Left lung (tissue), 10 donors: ENCODE measurements around the gene C22orf39. TPM values are rescaled to one million over a fixed set of nuclear protein-coding genes. Genes with fewer than 3 reads are reported as not detected.

Experiments
- ATAC-seq: fragments of 200-7000 bp; cut with Tn5 transposase; one replicate; pipeline ENCODE4 v1.9.1; 2020; ENCODE audit warnings: moderate library complexity
- DNase-seq, 4 donors: peaks; one replicate each; pipeline ENCODE4 v3.0.0-alpha.2; 2013 to 2020
- H3K27ac ChIP-seq, 2 donors: fragments of 200-600 bp; sonication (generic) in 1 of 2; one replicate each; pipeline versions ENCODE4 v1.5.0 to v1.8.0; 2020 to 2021
- H3K27me3 ChIP-seq, 2 donors: fragments of 200-600 bp; sonication (generic) in 1 of 2; one replicate each; pipeline versions ENCODE4 v1.5.0 to v1.8.0; 2020 to 2021
- H3K36me3 ChIP-seq, 2 donors: fragments of 200-600 bp; sonication (generic) in 1 of 2; one replicate each; pipeline versions ENCODE4 v1.5.0 to v1.8.0; 2020 to 2021
- H3K4me1 ChIP-seq, 2 donors: fragments of 200-600 bp; one replicate each; pipeline ENCODE4 v1.8.0; 2021
- H3K4me3 ChIP-seq, 2 donors: fragments of 200-600 bp; sonication (generic) in 1 of 2; one replicate each; pipeline versions ENCODE4 v1.5.0 to v1.8.0; 2020 to 2021; ENCODE audit warnings: mild to moderate bottlenecking in 1 of 2
- H3K9me3 ChIP-seq, 2 donors: fragments of 200-600 bp; sonication (generic) in 1 of 2; one replicate each; pipeline versions ENCODE4 v1.5.0 to v1.8.0; 2020 to 2021
- intact Hi-C, 2 donors: fragments of 100-400 bp; cut with DNase I; formaldehyde crosslinking; loops; one replicate each; pipeline versions ENCODE4 v1.11.2 to v1.14.2; 2022
- polyA plus RNA-seq, 6 donors: library from polyadenylated mRNA; unstranded; fragments of 120-200 nt; gene quantifications; one replicate each; pipeline ENCODE4 v1.2.1, GENCODE V29; 2013; ENCODE audit not compliant: insufficient read length in 6 of 6
- total RNA-seq, 2 donors: library from RNA; stranded (reverse); fragmentation: NEBNext Ultra II Directional; extraction: Animal tissue kit (Norgen Biotek cat#: 25700); gene quantifications; one replicate each; pipeline ENCODE4 v1.2.1, GENCODE V29; 2021
- TF ChIP-seq, protein P1 (sequence below), 2 donors: fragments of 200-600 bp; sonication (generic) in 1 of 2; IDR thresholded peaks; one replicate each; pipeline versions ENCODE4 v1.5.0 to v1.8.0; 2021; ENCODE audit warnings: antibody characterized with exemption in 2 of 2
- donor health status: DM: no; HTN: yes; CAD: no.
- donor health status: DM: no; HTN: no; CAD: no.

C22orf39 gene
- total and polyA plus RNA-seq, 8 donors = 30.1 to 42.9 (median 37.1) TPM

DNA sequence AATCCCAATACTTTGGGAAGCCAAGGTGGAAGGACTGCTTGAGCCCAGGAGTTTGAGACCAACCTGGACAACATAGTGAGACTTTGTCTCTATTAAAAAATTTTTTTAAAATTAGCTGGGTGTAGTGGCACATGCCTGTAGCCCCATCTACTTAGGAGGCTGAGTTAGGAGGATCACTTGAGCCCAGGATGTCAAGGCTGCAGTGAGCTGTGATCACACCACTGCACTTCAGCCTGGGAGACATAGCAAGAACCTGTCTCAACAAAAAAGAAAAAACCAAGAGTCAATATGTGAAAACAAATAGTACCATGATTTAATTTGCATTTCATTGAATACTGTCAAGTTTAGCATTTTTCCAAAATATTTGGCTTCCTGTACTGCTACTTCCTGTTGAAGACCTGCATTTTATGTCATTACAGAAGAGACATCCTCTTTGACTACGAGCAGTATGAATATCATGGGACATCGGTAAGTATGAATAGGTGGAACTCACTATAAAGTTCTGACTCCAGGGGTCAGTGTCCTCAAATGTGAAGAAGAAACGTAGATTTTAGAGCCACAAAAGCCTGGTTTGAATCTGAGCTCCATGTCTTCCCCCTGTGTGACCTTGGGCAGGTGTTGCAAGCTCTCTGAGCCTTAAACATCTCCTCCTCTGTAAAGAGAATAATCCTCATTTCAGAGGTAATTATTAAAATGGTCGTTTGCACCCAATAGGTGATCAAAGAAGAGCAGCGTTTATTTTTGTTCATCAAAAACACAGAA lies 48.2 kb upstream of the C22orf39 start:
- H3K9me3 ChIP-seq = no peaks in the 10 kb centered on the region
- DNase-seq (peak in 1 of 4 donors; percentile 21), ATAC-seq (no peak)
- TF ChIP-seq, protein P1, sequence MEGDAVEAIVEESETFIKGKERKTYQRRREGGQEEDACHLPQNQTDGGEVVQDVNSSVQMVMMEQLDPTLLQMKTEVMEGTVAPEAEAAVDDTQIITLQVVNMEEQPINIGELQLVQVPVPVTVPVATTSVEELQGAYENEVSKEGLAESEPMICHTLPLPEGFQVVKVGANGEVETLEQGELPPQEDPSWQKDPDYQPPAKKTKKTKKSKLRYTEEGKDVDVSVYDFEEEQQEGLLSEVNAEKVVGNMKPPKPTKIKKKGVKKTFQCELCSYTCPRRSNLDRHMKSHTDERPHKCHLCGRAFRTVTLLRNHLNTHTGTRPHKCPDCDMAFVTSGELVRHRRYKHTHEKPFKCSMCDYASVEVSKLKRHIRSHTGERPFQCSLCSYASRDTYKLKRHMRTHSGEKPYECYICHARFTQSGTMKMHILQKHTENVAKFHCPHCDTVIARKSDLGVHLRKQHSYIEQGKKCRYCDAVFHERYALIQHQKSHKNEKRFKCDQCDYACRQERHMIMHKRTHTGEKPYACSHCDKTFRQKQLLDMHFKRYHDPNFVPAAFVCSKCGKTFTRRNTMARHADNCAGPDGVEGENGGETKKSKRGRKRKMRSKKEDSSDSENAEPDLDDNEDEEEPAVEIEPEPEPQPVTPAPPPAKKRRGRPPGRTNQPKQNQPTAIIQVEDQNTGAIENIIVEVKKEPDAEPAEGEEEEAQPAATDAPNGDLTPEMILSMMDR (IDR thresholded peaks at IDR 0.05) = no peak
- H3K27ac ChIP-seq = no peak overlapping the region
- peaks cover 0 to 12% of the 10 kb centered on the region in 2 donors for H3K36me3 ChIP-seq
- H3K4me1 ChIP-seq = no peaks in the 10 kb centered on the region
- intact Hi-C loops = loop anchor here (10.0 kb wide), 2 partner anchors 129 to 139 kb away; no protein-coding TSS in a partner anchor
- H3K27me3 ChIP-seq = no peaks in the 10 kb centered on the region
- H3K4me3 ChIP-seq = no peak overlapping the region

DNA sequence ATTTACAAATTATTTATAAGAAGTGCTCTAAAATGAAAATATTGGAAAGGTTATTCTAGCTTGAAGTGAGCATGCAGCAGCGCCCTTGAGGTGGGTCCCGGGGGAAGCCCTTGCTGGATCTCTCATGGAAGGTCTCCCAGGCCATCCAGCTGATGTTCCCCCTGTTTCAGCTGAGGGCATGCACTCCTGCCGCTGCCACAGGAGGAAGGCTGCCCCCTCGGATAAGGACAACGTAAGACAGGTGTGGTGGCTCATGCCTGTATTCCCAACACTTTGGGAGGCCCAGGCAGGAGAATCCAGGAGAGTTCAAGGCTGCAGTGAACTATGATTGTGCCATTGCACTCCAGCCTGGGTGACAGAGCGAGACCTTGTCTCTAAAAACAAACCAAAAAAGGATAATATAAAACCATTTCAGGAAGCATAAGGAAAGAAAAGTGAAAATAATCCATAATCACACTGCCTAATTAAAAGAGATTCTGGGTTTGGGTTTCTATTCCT lies 47.2 kb upstream of the C22orf39 start:
- TF ChIP-seq, protein P1 (IDR thresholded peaks at IDR 0.05) = no peak
- ATAC-seq (no peak), DNase-seq (no peak)
- Histone ChIP-seq H3K27me3 (no peaks in the 10 kb centered on the region), H3K36me3 (peaks cover 0 to 12% of the 10 kb centered on the region in 2 donors), H3K4me3 (no peak overlapping the region), H3K4me1 (no peaks in the 10 kb centered on the region), H3K9me3 (no peaks in the 10 kb centered on the region), H3K27ac (no peak overlapping the region)
- intact Hi-C loops = loop anchor here (10.0 kb wide), 2 partner anchors 130 to 140 kb away; no protein-coding TSS in a partner anchor

GRCh38 chr22:19494001-19494560 lies 46.6 kb upstream of the C22orf39 start:
- no peak overlapping the region for H3K4me3 ChIP-seq
- no peaks in the 10 kb centered on the region for H3K9me3 ChIP-seq
- intact Hi-C loops = loop anchor here (10.0 kb wide), 2 partner anchors 131 to 141 kb away; no protein-coding TSS in a partner anchor
- no peaks in the 10 kb centered on the region for H3K27me3 ChIP-seq
- TF ChIP-seq, protein P1 (IDR thresholded peaks at IDR 0.05) = no peak
- DNase-seq = no peak
- no peak for ATAC-seq
- no peak overlapping the region for H3K27ac ChIP-seq
- peaks cover 0 to 12% of the 10 kb centered on the region in 2 donors for H3K36me3 ChIP-seq
- H3K4me1 ChIP-seq = no peaks in the 10 kb centered on the region

DNA sequence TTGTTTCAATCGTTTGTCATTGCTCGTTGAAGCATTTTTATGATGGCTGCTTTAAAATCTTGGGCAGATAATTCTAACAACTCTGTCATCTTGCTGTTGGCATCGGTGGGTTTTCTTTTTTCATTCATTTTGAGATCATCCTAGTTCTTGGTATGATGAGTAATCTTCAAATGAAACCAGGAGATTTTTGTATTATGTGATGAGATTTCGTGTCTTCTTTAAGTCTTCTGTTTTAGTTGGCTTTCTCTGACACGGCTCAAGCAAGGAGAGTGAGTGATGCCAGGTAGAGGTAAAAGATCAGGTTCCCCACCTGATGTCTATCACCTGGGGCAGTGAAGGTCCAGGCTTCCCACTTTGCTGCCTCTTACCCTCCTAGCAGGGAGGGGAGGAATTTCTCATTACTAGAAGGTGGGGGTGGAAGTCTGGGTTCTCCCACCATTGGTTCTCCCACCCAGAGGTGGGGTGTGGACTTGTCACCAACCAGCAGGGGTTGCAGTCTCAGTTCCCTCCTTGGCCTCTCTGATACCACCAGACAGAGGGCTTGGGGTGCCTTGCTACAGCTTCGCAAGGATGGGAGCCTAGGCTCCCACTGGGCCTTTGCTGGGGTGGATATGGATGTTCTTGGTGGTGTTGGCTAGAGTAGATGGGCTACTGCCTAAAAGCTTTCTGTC lies 45.1 kb upstream of the C22orf39 start:
- no peak overlapping the region for H3K27ac ChIP-seq
- TF ChIP-seq, protein P1 (IDR thresholded peaks at IDR 0.05) = no peak
- H3K36me3 ChIP-seq = peaks cover 0 to 12% of the 10 kb centered on the region in 2 donors
- DNase-seq = no peak
- H3K27me3 ChIP-seq = no peaks in the 10 kb centered on the region
- no peak for ATAC-seq
- intact Hi-C loops = loop anchor here (10.0 kb wide), 2 partner anchors 132 to 142 kb away; no protein-coding TSS in a partner anchor
- H3K4me1 ChIP-seq = no peaks in the 10 kb centered on the region
- no peaks in the 10 kb centered on the region for H3K9me3 ChIP-seq
- H3K4me3 ChIP-seq = no peak overlapping the region
